H1 (cell line): ENCODE results near the gene RBM4B. TPM values are rescaled to one million over a fixed set of nuclear protein-coding genes. Genes with fewer than 3 reads are reported as not detected.

Source experiments
- CTCF ChIA-PET: fragments of 300-600 bp; sonication (Branson Sonifier 250); formaldehyde crosslinking; loops from one replicate; lab custom pipeline; 2021; ENCODE audit not compliant: partially characterized antibody; lab: Charles Lee
- POLR2A ChIA-PET: fragments of 300-600 bp; sonication (Branson Sonifier 250); formaldehyde crosslinking; loops from one replicate; lab custom pipeline; 2021; ENCODE audit warnings: inconsistent platforms; ENCODE audit not compliant: partially characterized antibody; lab: Charles Lee
- DNase-seq, 2 experiments: peaks; one replicate each; pipeline versions ENCODE4 v3.0.0 to v3.0.0-alpha.2; 2010 to 2022; ENCODE audit warnings: low spot score in 2 of 2, low read depth in 1 of 2, mixed read lengths in 1 of 2
- FAIRE-seq: peaks from 2 replicates; lab custom pipeline; 2011; peaks lifted over from hg19 to GRCh38; lab: Jason Lieb, UNC
- H2AFZ ChIP-seq: 2 replicates; pipeline ENCODE4 v1.8.1; 2012; ENCODE audit warnings: low read length, inconsistent platforms
- H2AK5ac ChIP-seq: 2 replicates; pipeline ENCODE4 v1.6.1; 2013; ENCODE audit warnings: low read depth, low read length
- H2BK120ac ChIP-seq: replicated peaks from 2 replicates; pipeline ENCODE3; 2013; ENCODE audit warnings: low read depth, low read length, inconsistent platforms
- H2BK12ac ChIP-seq: 2 replicates; pipeline ENCODE4 v1.6.1; 2013; ENCODE audit warnings: low read depth, low read length
- H2BK15ac ChIP-seq: 2 replicates; pipeline ENCODE4 v1.6.1; 2013; ENCODE audit warnings: low read length
- H2BK20ac ChIP-seq: 2 replicates; pipeline ENCODE4 v1.6.1; 2013; ENCODE audit warnings: low read length
- H2BK5ac ChIP-seq: 2 replicates; pipeline ENCODE4 v1.6.1; 2013; ENCODE audit warnings: low read depth, low read length
- H3K14ac ChIP-seq: 2 replicates; pipeline ENCODE4 v1.6.1; 2013; ENCODE audit warnings: inconsistent platforms; ENCODE audit not compliant: insufficient read length
- H3K18ac ChIP-seq: 2 replicates; pipeline ENCODE4 v1.6.1; 2013; ENCODE audit warnings: low read length; ENCODE audit errors: extremely low read depth
- H3K23ac ChIP-seq: 2 replicates; pipeline ENCODE4 v1.6.1; 2013; ENCODE audit warnings: inconsistent platforms; ENCODE audit not compliant: insufficient read length
- H3K23me2 ChIP-seq: 2 replicates; pipeline ENCODE4 v1.6.1; 2013; ENCODE audit warnings: low read depth, low read length
- H3K27ac ChIP-seq: 2 replicates; pipeline ENCODE4 v1.6.1; 2011; ENCODE audit warnings: low read depth, low read length, inconsistent platforms
- H3K27me3 ChIP-seq, 4 experiments: replicated peaks in 1 of 4; 1 replicate in 1 of 4; 2 replicates in 3 of 4; pipeline versions ENCODE4 v1.6.1 to v1.8.1; 2011 to 2013; ENCODE audit warnings: low read length in 3 of 4, mild to moderate bottlenecking in 3 of 4, inconsistent platforms in 2 of 4, mixed read lengths in 2 of 4, moderate library complexity in 1 of 4; ENCODE audit not compliant: control insufficient read depth in 3 of 4, insufficient read depth in 3 of 4; ENCODE audit errors: extremely low read depth in 1 of 4
- H3K36me3 ChIP-seq, 4 experiments: 2 replicates each; pipeline versions ENCODE4 v1.6.1 to v1.8.1; 2011 to 2013; ENCODE audit warnings: mild to moderate bottlenecking in 4 of 4, low read length in 3 of 4, moderate library complexity in 2 of 4, control low read depth in 1 of 4, inconsistent platforms in 1 of 4; ENCODE audit not compliant: insufficient read depth in 4 of 4, control insufficient read depth in 2 of 4
- H3K4ac ChIP-seq: replicated peaks from 2 replicates; pipeline ENCODE3; 2013; ENCODE audit warnings: low read length, low read depth, mixed read lengths, inconsistent platforms; ENCODE audit not compliant: insufficient read length
- H3K4me1 ChIP-seq, 4 experiments: replicated peaks in 1 of 4; 1 replicate in 1 of 4; 2 replicates in 3 of 4; pipeline versions ENCODE4 v1.6.1 to v1.8.1; 2011 to 2013; ENCODE audit warnings: low read length in 3 of 4, inconsistent platforms in 2 of 4, mixed read lengths in 1 of 4; ENCODE audit not compliant: insufficient read depth in 4 of 4, control insufficient read depth in 3 of 4
- H3K4me2 ChIP-seq, 2 experiments: 2 replicates each; pipeline versions ENCODE4 v1.6.1 to v1.8.1; 2011 to 2013; ENCODE audit warnings: low read depth in 2 of 2, low read length in 2 of 2, control low read depth in 1 of 2, inconsistent platforms in 1 of 2, mild to moderate bottlenecking in 1 of 2; ENCODE audit not compliant: insufficient read depth in 1 of 2
- H3K4me3 ChIP-seq, 4 experiments: fragments of 200-600, 300-600 bp in 1 of 4; sonication (generic), shearing (Covaris generic), sonication (Bioruptor Twin) in 1 of 4; 2 replicates each; pipeline versions ENCODE4 v1.5.1 to v1.8.1; 2011 to 2016; ENCODE audit warnings: low read length in 4 of 4, low read depth in 3 of 4, control low read depth in 2 of 4, inconsistent platforms in 2 of 4, mild to moderate bottlenecking in 2 of 4, mixed read lengths in 1 of 4, moderate library complexity in 1 of 4; ENCODE audit not compliant: insufficient read depth in 2 of 4; ENCODE audit errors: extremely low read depth in 1 of 4
- H3K56ac ChIP-seq: replicated peaks from 2 replicates; pipeline ENCODE3; 2013; ENCODE audit warnings: low read depth, mild to moderate bottlenecking, mixed read lengths, low read length, inconsistent platforms; ENCODE audit not compliant: insufficient read length
- H3K79me1 ChIP-seq: 2 replicates; pipeline ENCODE4 v1.6.1; 2013; ENCODE audit warnings: low read depth, low read length, control low read depth
- H3K79me2 ChIP-seq, 2 experiments: 2 replicates each; pipeline versions ENCODE4 v1.6.1 to v1.8.1; 2012 to 2013; ENCODE audit warnings: low read length in 2 of 2, mild to moderate bottlenecking in 2 of 2, inconsistent platforms in 1 of 2; ENCODE audit not compliant: insufficient read depth in 2 of 2, control insufficient read depth in 1 of 2
- H3K9ac ChIP-seq, 4 experiments: replicated peaks in 1 of 4; 1 replicate in 1 of 4; 2 replicates in 3 of 4; pipeline versions ENCODE4 v1.6.1 to v1.8.1; 2011 to 2013; ENCODE audit warnings: low read depth in 3 of 4, low read length in 3 of 4, control low read depth in 2 of 4, mild to moderate bottlenecking in 2 of 4, moderate library complexity in 2 of 4, inconsistent platforms in 1 of 4; ENCODE audit errors: extremely low read depth in 1 of 4
- H3K9me3 ChIP-seq, 2 experiments: 2 replicates each; pipeline versions ENCODE4 v1.6.1 to v1.8.1; 2012 to 2013; ENCODE audit warnings: mild to moderate bottlenecking in 2 of 2, moderate library complexity in 2 of 2, control low read depth in 1 of 2, inconsistent platforms in 1 of 2, low read depth in 1 of 2, low read length in 1 of 2, mixed read lengths in 1 of 2; ENCODE audit not compliant: insufficient read depth in 2 of 2
- H4K20me1 ChIP-seq, 2 experiments: replicated peaks in 1 of 2; 2 replicates each; pipeline versions ENCODE3 to v1.8.1; 2011 to 2013; ENCODE audit warnings: inconsistent platforms in 2 of 2, low read length in 2 of 2, mild to moderate bottlenecking in 1 of 2; ENCODE audit not compliant: insufficient read depth in 2 of 2, control insufficient read depth in 1 of 2
- H4K5ac ChIP-seq: 2 replicates; pipeline ENCODE4 v1.6.1; 2013; ENCODE audit warnings: low read length, low read depth, mixed read lengths, inconsistent platforms; ENCODE audit not compliant: insufficient read length
- H4K8ac ChIP-seq: 2 replicates; pipeline ENCODE4 v1.8.0; 2013; ENCODE audit warnings: mild to moderate bottlenecking, moderate library complexity, low read length, inconsistent platforms; ENCODE audit not compliant: insufficient read depth; ENCODE audit errors: extremely low read depth
- H4K91ac ChIP-seq: replicated peaks from 2 replicates; pipeline ENCODE3; 2013; ENCODE audit warnings: low read length, mixed read lengths, inconsistent platforms; ENCODE audit not compliant: insufficient read length
- ASH2L ChIP-seq: fragments of 200-600, 300-600 bp; sonication (generic); IDR thresholded peaks from one replicate; pipeline ENCODE4 v1.7.1; 2017; ENCODE audit warnings: low read length
- BACH1 ChIP-seq: IDR thresholded peaks from 2 replicates; pipeline ENCODE4 v1.6.1; 2012; ENCODE audit warnings: low read length, improper control_type of control experiment
- CEBPB ChIP-seq: IDR thresholded peaks from 2 replicates; pipeline ENCODE4 v1.6.1; 2012; ENCODE audit warnings: low read depth, low read length
- EGR1 ChIP-seq: IDR thresholded peaks from 2 replicates; pipeline ENCODE4 v1.6.1; 2011; ENCODE audit warnings: low read depth, low read length, borderline replicate concordance
- GTF2F1 ChIP-seq: IDR thresholded peaks from 2 replicates; pipeline ENCODE4 v1.6.1; 2012; ENCODE audit warnings: low read depth, low read length, improper control_type of control experiment, borderline replicate concordance
- HDAC2 ChIP-seq, 2 experiments: fragments of 300-600 bp in 1 of 2; sonication (generic) in 1 of 2; IDR thresholded peaks; 2 replicates each; pipeline ENCODE4 v1.6.1; 2011 to 2012; ENCODE audit warnings: low read depth in 2 of 2, low read length in 2 of 2, mild to moderate bottlenecking in 2 of 2, moderate library complexity in 2 of 2, borderline replicate concordance in 1 of 2, inconsistent platforms in 1 of 2
- NANOG ChIP-seq: IDR thresholded peaks from 2 replicates; pipeline ENCODE4 v1.6.1; 2011; ENCODE audit warnings: low read length, low read depth, mild to moderate bottlenecking, inconsistent platforms; ENCODE audit not compliant: insufficient read depth, poor library complexity, severe bottlenecking
- SAP30 ChIP-seq: fragments of 300-600 bp; sonication (generic); IDR thresholded peaks from 2 replicates; pipeline ENCODE4 v1.7.1; 2012; ENCODE audit warnings: low read length, moderate library complexity, mild to moderate bottlenecking, inconsistent platforms; ENCODE audit not compliant: insufficient read depth, insufficient replicate concordance
- SP2 ChIP-seq: IDR thresholded peaks from 2 replicates; pipeline ENCODE4 v1.6.1; 2012; ENCODE audit warnings: mild to moderate bottlenecking, low read length, inconsistent platforms
- TAF1 ChIP-seq: IDR thresholded peaks from 2 replicates; pipeline ENCODE4 v1.6.1; 2011; ENCODE audit warnings: mild to moderate bottlenecking, low read depth, low read length
- TEAD4 ChIP-seq: IDR thresholded peaks from 2 replicates; pipeline ENCODE4 v1.6.1; 2012; ENCODE audit warnings: low read depth, low read length, inconsistent platforms, mixed read lengths
- WGBS, 2 experiments: shearing (Covaris generic) in 1 of 2; methylation state at CpG; one replicate each; pipeline versions ENCODE4 v1.1.6 to v1.1.7; 2013 to 2015; ENCODE audit warnings: low lambda C conversion rate in 2 of 2, mixed read lengths in 2 of 2, inconsistent platforms in 1 of 2, low coverage in 1 of 2, missing lambda C conversion rate in 1 of 2; ENCODE audit not compliant: insufficient replicate concordance in 2 of 2, insufficient coverage in 1 of 2, insufficient read length in 1 of 2; ENCODE audit errors: extremely low coverage in 1 of 2, missing lambda C conversion rate in 1 of 2; 5-methylcytosine and 5-hydroxymethylcytosine counted together
- polyA plus RNA-seq, 7 experiments: library from polyadenylated mRNA; depleted of rRNA in 3 of 7; stranded (reverse) in 5 of 7; unstranded in 2 of 7; fragments of >200 nt in 5 of 7; fragments of 200-250 nt in 2 of 7; gene quantifications; 1 replicate in 5 of 7; 2 replicates in 1 of 7; 4 replicates in 1 of 7; pipeline versions ENCODE4 v1.2.1 to v1.2.3, GENCODE V29; 2011 to 2013; ENCODE audit warnings: missing spikeins in 2 of 7, mixed read lengths in 2 of 7
- total RNA-seq: library from RNA; stranded (reverse); fragmentation: NEBNext Ultra II Directional; extraction: Animal tissue kit (Norgen Biotek cat#: 25700); gene quantifications from 2 replicates; pipeline ENCODE4 v1.2.1, GENCODE V29; 2021
- TF ChIP-seq, protein P1 (sequence below): IDR thresholded peaks from 2 replicates; pipeline ENCODE4 v1.6.1; 2012; ENCODE audit warnings: inconsistent platforms
- TF ChIP-seq, protein P2 (sequence below): IDR thresholded peaks from 2 replicates; pipeline ENCODE4 v1.6.1; 2011; ENCODE audit warnings: low read depth, mild to moderate bottlenecking, low read length; ENCODE audit not compliant: insufficient read depth

The RBM4B gene
- total and polyA plus RNA-seq, 2 of the 8 experiments (the other 6 are each of a cell fraction or from before 2014, with no cell fraction given), result 27.5 to 30.5 TPM

DNA sequence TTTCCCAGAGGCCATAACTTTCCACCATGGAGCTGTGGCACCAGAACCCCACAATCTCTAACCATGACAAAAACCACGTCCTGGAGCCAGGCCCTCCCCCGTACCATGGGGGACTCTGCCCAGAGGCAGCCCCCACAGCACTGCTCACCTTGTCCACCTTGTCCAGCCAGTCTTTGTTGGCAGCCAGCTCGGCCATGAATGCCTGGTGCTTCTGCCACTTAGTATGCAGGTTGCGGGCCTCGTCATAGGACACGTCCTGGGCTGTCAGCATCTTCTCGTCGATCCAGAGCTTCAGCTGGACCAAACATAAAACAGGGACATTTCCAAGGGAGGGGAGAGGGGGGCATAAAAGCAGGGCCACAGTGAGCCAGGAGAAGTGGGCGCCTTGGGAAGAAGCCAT is 20.8 kb upstream of the RBM4B start:
- no peak overlapping the region for H3K27ac ChIP-seq
- no peak overlapping the region for H4K5ac ChIP-seq
- no peak overlapping the region for H3K4ac ChIP-seq
- no peaks in the 10 kb centered on the region for H3K79me2 ChIP-seq
- H3K36me3 ChIP-seq, result peaks cover 30 to 60% (median 55%) of the 10 kb centered on the region in 4 experiments
- H3K9me3 ChIP-seq, result no peaks in the 10 kb centered on the region
- no peak overlapping the region for H3K9ac ChIP-seq
- WGBS, 2 experiments, result 86% methylated on average over 9 of the region's 9 CpGs; no CpG with 5 or more reads in 1 of the 2 experiments
- no peaks in the 10 kb centered on the region for H3K23me2 ChIP-seq
- H2BK15ac ChIP-seq, result no peak overlapping the region
- H3K14ac ChIP-seq, result no peak overlapping the region
- H3K18ac ChIP-seq, result no peak overlapping the region
- DNase-seq, result no peak
- no peaks in the 10 kb centered on the region for H3K79me1 ChIP-seq
- no peak overlapping the region for H3K4me2 ChIP-seq
- H4K20me1 ChIP-seq, result peaks cover 0 to 6% of the 10 kb centered on the region in 2 experiments
- ChIA-PET CTCF (interaction anchor here (0.6 kb wide), 1 partner anchor 145 kb away, joined by 3 read pairs; no protein-coding TSS in a partner anchor), POLR2A (interaction anchor here (0.8 to 1.3 kb wide), 2 partner anchors 9 to 17 kb away, joined by 3 read pairs; no protein-coding TSS in a partner anchor)
- H3K23ac ChIP-seq, result no peak overlapping the region
- H2AK5ac ChIP-seq, result no peak overlapping the region
- no peak overlapping the region for H2AFZ ChIP-seq
- no peak overlapping the region for H2BK20ac ChIP-seq
- H2BK120ac ChIP-seq, result no peak overlapping the region
- peaks cover 0 to 3% (median 1%) of the 10 kb centered on the region in 4 experiments; a peak in 2 of 7 replicates for H3K4me1 ChIP-seq
- no peak overlapping the region for H3K4me3 ChIP-seq
- no peak overlapping the region for H4K8ac ChIP-seq
- H3K27me3 ChIP-seq, result no peaks in the 10 kb centered on the region
- no peak overlapping the region for H3K56ac ChIP-seq
- FAIRE-seq, result no peak
- no peak overlapping the region for H4K91ac ChIP-seq
- H2BK5ac ChIP-seq, result no peak overlapping the region
- no peak overlapping the region for H2BK12ac ChIP-seq
- no peak for TF ChIP-seq BACH1
- TF ChIP-seq, protein P1, sequence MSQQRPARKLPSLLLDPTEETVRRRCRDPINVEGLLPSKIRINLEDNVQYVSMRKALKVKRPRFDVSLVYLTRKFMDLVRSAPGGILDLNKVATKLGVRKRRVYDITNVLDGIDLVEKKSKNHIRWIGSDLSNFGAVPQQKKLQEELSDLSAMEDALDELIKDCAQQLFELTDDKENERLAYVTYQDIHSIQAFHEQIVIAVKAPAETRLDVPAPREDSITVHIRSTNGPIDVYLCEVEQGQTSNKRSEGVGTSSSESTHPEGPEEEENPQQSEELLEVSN, result no peak
- no peak for TF ChIP-seq NANOG
- TF ChIP-seq, protein P2, sequence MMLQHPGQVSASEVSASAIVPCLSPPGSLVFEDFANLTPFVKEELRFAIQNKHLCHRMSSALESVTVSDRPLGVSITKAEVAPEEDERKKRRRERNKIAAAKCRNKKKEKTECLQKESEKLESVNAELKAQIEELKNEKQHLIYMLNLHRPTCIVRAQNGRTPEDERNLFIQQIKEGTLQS, result no peak
- no peak for TF ChIP-seq TEAD4
- no peak for TF ChIP-seq EGR1
- TF ChIP-seq SP2, result no peak
- TF ChIP-seq HDAC2 (IDR thresholded peaks at IDR 0.05; ENCODE audit: borderline replicate concordance in 1 of 2, low read depth in 2 of 2, low read length in 2 of 2), result no peak
- no peak for TF ChIP-seq ASH2L
- TF ChIP-seq GTF2F1, result no peak
- no peak for TF ChIP-seq TAF1
- TF ChIP-seq CEBPB, result no peak
- no peak for TF ChIP-seq SAP30
